SK-N-SH treated with all-trans-retinoic acid at 6 μM for 48 hours (cell line): ENCODE results near the gene ONECUT3.

ENCODE experiments used
- CSDC2 ChIP-seq: fragments of 250-450 bp; sonication (Bioruptor Pico); IDR thresholded peaks from 2 replicates; pipeline ENCODE4 v1.5.0; 2020; ENCODE audit warnings: mild to moderate bottlenecking, moderate library complexity
- OSR1 ChIP-seq: fragments of 250-450 bp; sonication (Bioruptor Pico); IDR thresholded peaks from 2 replicates; pipeline ENCODE4 v1.8.0; 2022; ENCODE audit warnings: moderate library complexity, mild to moderate bottlenecking, inconsistent platforms
- RARB ChIP-seq: fragments of 250-450 bp; sonication (Bioruptor Pico); IDR thresholded peaks from 2 replicates; pipeline ENCODE4 v1.8.0; 2021; ENCODE audit warnings: mild to moderate bottlenecking, moderate library complexity
- SNAI2 ChIP-seq: fragments of 250-450 bp; sonication (Bioruptor Pico); IDR thresholded peaks from 2 replicates; pipeline ENCODE4 v1.5.0; 2020; ENCODE audit warnings: mild to moderate bottlenecking, moderate library complexity
- ZFP3 ChIP-seq: fragments of 250-450 bp; sonication (Bioruptor Pico); IDR thresholded peaks from 2 replicates; pipeline ENCODE4 v1.5.0; 2020; ENCODE audit warnings: mild to moderate bottlenecking, moderate library complexity
- ZNF8 ChIP-seq: fragments of 450-650 bp; formaldehyde crosslinking; IDR thresholded peaks from 2 replicates; pipeline ENCODE4 v1.5.0; 2020; ENCODE audit warnings: mild to moderate bottlenecking, moderate library complexity
- TF ChIP-seq, protein P1 (sequence below): fragments of 250-450 bp; sonication (Bioruptor Pico); IDR thresholded peaks from 2 replicates; pipeline ENCODE4 v1.8.0; 2020; ENCODE audit warnings: mild to moderate bottlenecking, moderate library complexity, borderline replicate concordance
- TF ChIP-seq, protein P2 (sequence below): fragments of 250-450 bp; sonication (Bioruptor Pico); IDR thresholded peaks from 2 replicates; pipeline ENCODE4 v1.8.0; 2021; ENCODE audit warnings: low read depth, mild to moderate bottlenecking, moderate library complexity, borderline replicate concordance
- TF ChIP-seq, protein P3 (sequence below): fragments of 250-450 bp; sonication (Bioruptor Pico); IDR thresholded peaks from 2 replicates; pipeline ENCODE4 v1.5.1; 2021; ENCODE audit warnings: mild to moderate bottlenecking, moderate library complexity

DNA sequence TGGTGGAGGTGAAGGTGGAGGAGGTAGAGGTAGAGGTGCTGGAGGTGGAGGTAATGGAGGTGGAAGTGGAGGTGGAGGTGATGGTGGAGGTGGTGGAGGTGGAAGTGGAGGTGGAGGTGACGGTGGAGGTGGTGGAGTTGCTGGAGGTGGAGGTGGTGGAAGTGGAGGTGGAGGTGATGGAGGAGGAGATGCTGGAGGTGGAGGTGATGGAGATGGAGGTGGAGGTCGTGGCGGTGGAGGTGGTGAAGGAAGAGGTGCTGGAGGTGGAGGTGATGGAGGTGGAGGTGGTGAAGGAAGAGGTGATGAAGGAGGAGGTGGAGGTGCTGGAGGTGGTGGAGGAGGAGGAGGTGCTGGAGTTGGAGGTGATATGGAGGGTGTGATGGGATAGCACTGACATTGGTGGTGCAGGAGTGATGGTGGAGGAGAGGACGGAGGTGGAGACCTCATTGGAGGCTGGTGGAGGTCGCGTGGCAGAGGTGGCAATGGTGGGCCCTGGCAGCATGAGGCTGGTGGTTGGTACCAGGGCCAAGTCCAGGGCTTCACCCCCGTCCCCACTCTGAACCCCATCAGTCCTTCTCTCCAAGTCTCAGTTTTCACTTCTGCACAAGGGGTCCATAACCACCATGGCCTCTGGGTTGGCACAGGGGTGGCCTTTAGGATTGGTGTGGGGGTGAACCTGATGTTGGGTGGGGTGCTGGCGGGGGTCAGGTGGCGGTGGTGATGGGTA, 15.8 kb downstream of the ONECUT3 start:
- no peak for TF ChIP-seq CSDC2 (CRISPR knock-in tag)
- TF ChIP-seq RARB (CRISPR knock-in tag): no peak
- TF ChIP-seq, protein P1, sequence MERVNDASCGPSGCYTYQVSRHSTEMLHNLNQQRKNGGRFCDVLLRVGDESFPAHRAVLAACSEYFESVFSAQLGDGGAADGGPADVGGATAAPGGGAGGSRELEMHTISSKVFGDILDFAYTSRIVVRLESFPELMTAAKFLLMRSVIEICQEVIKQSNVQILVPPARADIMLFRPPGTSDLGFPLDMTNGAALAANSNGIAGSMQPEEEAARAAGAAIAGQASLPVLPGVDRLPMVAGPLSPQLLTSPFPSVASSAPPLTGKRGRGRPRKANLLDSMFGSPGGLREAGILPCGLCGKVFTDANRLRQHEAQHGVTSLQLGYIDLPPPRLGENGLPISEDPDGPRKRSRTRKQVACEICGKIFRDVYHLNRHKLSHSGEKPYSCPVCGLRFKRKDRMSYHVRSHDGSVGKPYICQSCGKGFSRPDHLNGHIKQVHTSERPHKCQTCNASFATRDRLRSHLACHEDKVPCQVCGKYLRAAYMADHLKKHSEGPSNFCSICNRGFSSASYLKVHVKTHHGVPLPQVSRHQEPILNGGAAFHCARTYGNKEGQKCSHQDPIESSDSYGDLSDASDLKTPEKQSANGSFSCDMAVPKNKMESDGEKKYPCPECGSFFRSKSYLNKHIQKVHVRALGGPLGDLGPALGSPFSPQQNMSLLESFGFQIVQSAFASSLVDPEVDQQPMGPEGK: no peak
- TF ChIP-seq, protein P2, sequence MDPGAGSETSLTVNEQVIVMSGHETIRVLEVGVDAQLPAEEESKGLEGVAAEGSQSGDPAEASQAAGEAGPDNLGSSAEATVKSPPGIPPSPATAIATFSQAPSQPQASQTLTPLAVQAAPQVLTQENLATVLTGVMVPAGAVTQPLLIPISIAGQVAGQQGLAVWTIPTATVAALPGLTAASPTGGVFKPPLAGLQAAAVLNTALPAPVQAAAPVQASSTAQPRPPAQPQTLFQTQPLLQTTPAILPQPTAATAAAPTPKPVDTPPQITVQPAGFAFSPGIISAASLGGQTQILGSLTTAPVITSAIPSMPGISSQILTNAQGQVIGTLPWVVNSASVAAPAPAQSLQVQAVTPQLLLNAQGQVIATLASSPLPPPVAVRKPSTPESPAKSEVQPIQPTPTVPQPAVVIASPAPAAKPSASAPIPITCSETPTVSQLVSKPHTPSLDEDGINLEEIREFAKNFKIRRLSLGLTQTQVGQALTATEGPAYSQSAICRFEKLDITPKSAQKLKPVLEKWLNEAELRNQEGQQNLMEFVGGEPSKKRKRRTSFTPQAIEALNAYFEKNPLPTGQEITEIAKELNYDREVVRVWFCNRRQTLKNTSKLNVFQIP (CRISPR knock-in tag): no peak
- TF ChIP-seq ZNF8 (CRISPR knock-in tag): no peak
- TF ChIP-seq ZFP3 (CRISPR knock-in tag): no peak
- TF ChIP-seq, protein P3, sequence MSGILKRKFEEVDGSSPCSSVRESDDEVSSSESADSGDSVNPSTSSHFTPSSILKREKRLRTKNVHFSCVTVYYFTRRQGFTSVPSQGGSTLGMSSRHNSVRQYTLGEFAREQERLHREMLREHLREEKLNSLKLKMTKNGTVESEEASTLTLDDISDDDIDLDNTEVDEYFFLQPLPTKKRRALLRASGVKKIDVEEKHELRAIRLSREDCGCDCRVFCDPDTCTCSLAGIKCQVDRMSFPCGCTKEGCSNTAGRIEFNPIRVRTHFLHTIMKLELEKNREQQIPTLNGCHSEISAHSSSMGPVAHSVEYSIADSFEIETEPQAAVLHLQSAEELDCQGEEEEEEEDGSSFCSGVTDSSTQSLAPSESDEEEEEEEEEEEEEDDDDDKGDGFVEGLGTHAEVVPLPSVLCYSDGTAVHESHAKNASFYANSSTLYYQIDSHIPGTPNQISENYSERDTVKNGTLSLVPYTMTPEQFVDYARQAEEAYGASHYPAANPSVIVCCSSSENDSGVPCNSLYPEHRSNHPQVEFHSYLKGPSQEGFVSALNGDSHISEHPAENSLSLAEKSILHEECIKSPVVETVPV: no peak
- TF ChIP-seq OSR1: no peak
- TF ChIP-seq SNAI2 (CRISPR knock-in tag): no peak
